Fibroblast of mammary gland (primary cell): ENCODE data around the gene BCL7C.
A peak's percentile ranks its signal among the peaks of the same experiment; 100 is the strongest.

Experiments used
- DNase-seq: peaks from one replicate; pipeline ENCODE4 v3.0.0-alpha.2; 2010; ENCODE audit warnings: low read depth
- H3K4me3 ChIP-seq: 2 replicates; pipeline ENCODE4 v1.5.1; 2011; ENCODE audit warnings: low read depth, mild to moderate bottlenecking, low read length, moderate library complexity; ENCODE audit not compliant: control insufficient read depth
- TF ChIP-seq, protein P1 (sequence below): conservative IDR thresholded peaks from 2 replicates; pipeline ENCODE4 v1.5.1; 2011; ENCODE audit warnings: low read depth, low read length, inconsistent platforms; ENCODE audit not compliant: control insufficient read depth, insufficient read depth

BCL7C gene

DNA sequence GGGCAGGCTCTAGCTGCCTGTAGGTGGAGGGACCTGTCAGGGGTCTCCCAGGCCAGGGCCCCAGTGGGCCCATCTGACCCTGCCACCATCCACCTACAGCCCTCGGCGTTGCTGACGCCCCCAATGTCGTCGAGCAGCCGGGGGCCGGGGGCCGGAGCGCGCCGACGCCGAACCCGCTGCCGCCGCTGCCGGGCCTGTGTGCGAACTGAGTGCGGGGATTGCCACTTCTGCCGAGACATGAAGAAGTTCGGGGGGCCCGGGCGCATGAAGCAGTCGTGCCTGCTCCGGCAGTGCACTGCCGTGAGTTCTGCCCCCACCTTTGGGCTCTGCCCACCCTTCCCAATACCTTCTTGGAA lies 31.7 kb upstream of the BCL7C start:
- TF ChIP-seq, protein P1, sequence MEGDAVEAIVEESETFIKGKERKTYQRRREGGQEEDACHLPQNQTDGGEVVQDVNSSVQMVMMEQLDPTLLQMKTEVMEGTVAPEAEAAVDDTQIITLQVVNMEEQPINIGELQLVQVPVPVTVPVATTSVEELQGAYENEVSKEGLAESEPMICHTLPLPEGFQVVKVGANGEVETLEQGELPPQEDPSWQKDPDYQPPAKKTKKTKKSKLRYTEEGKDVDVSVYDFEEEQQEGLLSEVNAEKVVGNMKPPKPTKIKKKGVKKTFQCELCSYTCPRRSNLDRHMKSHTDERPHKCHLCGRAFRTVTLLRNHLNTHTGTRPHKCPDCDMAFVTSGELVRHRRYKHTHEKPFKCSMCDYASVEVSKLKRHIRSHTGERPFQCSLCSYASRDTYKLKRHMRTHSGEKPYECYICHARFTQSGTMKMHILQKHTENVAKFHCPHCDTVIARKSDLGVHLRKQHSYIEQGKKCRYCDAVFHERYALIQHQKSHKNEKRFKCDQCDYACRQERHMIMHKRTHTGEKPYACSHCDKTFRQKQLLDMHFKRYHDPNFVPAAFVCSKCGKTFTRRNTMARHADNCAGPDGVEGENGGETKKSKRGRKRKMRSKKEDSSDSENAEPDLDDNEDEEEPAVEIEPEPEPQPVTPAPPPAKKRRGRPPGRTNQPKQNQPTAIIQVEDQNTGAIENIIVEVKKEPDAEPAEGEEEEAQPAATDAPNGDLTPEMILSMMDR: no peak
- no peak overlapping the region for H3K4me3 ChIP-seq
- DNase-seq: no peak

DNA sequence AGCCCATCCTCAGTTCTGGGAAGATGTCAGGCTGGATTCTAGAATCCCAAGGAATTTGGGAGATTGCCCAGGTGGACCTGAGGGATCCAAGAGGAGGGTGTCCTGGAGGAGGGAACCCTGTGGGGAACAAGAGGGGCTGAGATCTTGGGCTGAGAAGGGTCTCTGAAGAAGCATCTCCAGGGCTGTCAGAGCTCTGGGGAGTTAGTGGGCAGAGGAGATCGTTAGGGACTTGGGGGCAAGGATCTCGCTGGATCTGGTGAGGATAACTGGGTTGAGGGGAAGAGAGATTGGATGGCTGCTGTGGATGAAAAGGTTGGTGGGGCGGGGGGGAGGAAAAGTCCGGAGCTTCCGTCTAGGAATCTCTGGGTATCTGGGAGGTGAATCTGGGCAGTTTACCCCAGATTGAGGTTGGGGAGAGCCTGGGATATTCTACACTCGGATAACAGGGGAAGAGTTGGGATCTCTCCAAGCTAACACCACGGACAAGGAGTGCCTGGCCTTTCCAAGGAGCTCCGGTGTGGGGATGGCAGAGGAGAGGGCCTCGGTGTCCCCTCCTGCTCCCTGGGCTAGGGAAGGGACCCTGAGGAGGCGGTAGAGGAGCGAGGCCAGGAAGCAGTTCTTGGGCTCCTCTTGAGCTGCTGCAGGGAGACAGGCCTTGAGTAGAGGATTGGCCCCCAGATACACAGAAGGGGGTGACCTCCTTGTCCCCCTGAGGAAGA lies 31.2 kb upstream of the BCL7C start:
- DNase-seq: no peak
- TF ChIP-seq, protein P1: no peak
- peak overlapping the region; percentile 70 for H3K4me3 ChIP-seq

DNA sequence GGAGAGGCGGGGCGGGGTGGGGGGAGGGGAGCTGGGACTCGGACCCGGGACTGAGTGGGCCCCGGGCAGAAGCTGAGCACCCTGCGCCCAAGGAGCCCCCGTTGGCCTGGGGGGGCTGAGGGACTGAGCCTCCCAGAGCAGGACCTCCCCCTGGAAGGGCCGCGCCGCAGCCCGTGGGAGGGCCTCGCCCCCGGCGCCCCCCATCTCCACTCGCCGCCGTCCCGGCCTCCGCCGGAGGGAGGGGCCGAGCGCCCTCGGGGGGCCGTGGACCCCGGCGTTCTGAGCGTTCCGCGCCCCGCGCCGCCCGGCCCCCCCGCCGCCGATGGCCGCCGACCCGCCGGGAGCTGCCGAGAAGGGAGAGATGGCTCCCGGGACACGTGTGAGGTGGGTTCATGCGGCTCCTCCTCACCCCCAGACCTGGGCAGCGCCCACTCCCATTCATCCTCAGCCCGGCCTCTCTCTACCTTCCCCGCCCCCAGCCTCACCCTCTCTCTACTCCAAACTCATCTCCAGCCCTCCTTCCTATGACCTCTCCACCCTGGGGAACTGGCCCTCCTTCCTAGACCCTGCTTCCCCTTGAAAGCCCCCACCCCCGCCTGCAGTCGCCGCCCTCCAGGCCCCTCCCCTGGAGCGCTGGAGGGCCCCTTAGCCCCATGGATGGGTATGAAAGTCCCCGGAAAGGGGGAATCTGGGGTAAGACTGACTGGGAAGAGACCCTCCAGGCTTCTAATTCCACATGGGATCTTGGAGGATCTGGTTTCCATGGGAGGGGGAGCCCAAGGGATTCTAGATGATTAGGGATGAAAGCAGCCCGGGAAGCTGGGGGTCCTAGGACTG lies 30.4 kb upstream of the BCL7C start:
- TF ChIP-seq, protein P1: no peak
- no peak for DNase-seq
- peak overlapping the region; percentile 70 for H3K4me3 ChIP-seq

DNA sequence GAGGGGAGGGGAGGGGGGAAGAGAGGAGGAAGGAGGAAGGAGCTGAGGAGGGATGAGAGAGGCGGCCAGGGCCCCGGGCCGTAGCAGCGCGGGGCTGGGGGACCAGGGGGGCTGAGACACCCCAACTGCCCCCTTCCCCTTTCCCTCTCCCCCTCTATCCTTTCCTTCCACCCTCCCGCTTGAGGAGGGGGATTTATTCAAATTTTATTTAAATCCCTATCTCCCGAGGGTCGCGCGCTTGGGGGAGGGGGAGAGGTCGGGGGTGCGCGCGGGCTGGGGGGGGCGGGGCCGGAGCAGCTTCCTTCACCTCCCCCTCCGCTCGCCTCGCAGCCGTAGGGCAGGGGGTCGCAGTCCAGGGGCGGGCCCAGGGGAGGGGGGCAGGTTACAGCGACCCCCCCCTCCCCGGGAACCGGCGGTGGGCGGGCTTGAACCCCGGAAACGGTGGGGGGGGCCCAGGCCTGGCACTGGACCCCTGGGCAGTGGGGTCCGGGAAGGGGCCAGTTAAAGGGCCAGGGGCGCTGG lies 29.7 kb upstream of the BCL7C start, which contains the start of gene FBXL19:
Gene FBXL19, plus strand, starts transcription at position 19 of the 522 bp plus-strand sequence. CDS start 2,183 bp downstream, outside the sequence.
- peak within 1 kb of the TSS; percentile 85 for H3K4me3 ChIP-seq
- TF ChIP-seq, protein P1: no peak
- DNase-seq: no peak

DNA sequence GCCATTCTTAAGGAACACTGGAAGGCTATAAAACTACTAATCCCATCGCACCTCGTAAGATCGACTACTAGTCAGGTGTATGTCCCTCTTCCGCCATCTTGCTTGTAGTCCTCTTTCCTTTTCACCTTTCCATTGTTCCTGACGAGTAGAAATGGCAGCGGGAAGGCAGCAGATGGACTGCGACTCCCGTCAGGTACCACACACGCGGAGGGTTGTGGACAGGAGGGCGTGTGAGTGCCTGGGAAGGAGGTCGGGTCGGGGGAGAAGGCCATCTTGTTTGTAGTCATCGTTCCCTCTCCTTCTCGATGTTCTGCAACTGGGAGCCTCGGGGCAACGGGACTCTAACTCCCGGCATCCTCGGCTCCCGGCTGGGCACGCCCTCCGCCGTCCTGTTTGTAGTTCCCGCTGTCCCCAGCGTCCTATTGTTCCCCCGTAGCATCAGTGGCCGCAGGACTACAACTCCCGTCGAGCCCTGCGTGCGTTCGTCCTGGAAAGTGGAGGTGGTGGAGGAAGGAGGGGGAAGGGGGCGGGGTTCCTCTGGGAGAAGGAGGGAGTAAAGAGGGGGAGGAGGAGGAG lies 29.2 kb upstream of the BCL7C start:
- DNase-seq: peak; percentile 99
- peak overlapping the region; percentile 85 for H3K4me3 ChIP-seq
- TF ChIP-seq, protein P1: no peak

DNA sequence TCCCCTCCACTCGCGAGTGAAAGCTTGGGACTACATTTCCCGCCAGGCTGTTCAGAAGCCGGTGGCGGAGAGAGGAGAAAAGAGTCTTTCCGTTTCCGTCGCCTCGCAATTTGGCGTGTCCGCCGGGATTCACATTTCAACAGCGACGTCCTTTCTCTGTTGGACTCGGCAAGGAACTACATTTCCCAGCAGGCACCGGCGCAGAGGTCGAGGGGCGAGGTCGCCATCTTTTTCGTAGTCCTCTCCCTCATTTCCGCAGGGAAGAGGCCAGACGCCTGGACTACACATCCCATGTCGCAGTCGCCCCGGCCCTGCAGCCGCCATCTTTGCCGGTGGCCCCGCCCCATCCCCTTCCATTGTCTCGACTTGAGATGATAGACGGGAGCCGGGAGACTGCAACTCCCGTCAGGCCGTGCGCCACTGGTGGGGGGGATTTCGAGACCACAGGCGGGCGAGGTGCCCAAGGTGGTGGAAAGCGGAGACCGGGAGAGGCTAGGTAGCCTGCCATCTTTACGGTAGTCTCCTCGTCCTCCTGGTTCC lies 28.6 kb upstream of the BCL7C start:
- peak overlapping the region; percentile 85 for H3K4me3 ChIP-seq
- TF ChIP-seq, protein P1: no peak
- DNase-seq: peak; percentile 99
